IPS-NIHi11 (cell line): Measurements from ENCODE around the gene ANKRD39.

Source experiments
- DNase-seq: peaks from one replicate; pipeline ENCODE4 v3.0.0; 2012; ENCODE audit warnings: mixed read lengths, low spot score

ANKRD39 gene

DNA sequence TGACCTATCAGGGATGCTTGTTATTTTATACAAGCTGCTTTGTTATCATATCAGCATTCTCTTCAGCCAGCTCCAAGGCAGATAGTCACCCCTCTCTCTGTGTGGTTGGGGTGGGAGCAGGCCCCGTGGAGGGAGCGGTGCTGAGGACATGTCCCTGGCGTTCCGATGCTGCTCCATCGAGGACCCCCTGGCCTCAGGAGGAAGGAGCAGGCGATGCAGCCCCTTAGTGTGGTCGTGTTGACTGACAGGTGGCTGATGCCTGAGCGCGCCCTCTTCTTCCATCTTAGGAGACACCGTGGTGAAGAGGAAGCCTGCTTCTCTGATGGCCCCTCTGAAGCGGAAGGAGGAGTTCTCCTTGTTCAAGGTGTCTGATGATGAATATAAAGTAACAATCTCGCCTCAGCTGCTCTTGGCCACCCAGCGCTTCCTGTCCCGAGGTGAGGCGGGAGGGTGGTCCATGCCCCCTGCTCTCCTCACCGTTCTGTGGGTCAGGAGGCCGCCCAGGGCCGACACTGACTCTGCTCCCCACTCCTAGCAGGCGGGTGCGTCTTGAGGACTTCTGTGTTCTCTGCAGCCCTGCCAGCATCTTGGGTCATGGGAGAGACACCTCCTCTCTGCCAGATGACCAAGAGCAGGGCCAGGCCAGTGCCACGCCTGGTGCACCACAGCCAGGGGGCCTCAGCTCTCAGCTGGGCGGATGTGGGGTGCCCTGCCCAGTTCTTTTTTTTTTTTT is 31.1 kb downstream of the ANKRD39 start:
- DNase-seq = no peak

DNA sequence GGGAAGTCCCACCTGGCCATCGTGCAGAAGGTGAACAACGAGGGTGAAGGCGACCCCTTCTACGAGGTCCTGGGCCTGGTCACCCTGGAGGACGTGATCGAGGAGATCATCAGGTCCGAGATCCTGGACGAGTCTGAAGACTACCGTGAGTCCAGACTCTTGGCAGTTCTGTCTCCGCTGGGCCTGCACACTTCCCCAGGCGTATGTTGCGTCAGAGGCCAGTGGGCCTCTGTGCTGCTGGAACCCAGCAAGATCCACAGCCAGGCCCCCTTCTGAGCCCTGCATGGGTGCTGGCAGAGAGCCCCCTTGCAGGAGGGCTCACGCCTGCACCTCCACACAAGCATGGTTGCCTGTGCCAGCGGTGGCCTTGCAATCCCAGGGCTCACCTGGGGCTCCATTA is 32.8 kb downstream of the ANKRD39 start:
- no peak for DNase-seq

DNA sequence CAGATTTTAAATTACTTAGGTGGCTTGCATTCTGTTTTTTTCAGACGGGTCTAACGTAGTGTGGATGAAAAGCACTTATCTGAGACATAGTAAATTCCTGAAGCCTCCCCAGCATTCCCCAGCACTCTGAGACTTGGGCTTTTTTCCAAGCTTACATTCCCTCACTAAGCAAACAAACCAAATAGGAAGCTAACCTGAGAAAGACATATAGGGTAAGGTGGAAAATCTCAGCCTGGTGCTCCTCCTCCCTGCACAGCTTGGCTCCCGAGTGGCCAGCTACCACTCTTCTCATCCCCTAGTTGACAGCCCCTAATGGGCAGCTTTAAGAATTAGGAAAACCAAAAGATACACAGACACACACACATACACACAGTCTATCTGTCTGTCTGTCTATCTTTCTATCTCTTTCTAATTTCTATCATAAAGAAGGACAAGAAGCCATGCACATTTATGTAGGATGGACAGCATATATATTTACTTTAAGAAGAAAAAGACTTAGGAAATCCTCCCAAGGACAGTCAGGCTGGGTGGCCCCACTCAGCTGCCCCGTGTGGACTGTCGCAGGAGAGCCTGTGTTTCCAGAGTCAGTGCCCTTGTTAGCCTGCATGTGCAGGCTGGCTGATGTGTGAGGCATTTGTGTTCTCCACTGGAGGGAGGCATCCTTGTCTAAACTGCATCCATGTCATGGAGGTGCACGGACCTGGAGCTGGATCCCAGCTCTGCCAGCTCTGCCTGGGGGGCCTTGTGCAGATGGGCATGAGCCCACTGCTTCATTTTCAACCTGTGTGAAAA is 33.5 kb downstream of the ANKRD39 start:
- no peak for DNase-seq

DNA sequence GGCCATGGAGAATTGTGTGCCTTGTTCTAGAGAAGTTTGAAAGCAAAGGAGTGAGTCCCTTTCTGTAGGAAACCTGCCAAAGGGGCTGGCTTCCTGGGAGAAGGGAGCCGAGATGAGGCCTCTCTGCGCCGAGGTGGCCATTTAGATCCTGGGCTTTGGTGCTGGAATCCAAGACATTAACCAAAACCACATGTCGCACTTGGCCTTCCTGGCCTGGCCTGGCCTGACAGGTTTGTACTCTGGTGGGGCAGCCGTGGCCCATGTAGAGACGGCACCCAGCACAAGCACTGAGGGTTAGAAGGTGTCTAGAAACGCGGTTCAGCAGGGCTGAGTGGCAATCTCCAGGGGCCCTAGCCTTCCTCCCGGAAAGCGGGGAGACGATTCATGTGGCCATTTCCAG is 34.6 kb downstream of the ANKRD39 start:
- no peak for DNase-seq

DNA sequence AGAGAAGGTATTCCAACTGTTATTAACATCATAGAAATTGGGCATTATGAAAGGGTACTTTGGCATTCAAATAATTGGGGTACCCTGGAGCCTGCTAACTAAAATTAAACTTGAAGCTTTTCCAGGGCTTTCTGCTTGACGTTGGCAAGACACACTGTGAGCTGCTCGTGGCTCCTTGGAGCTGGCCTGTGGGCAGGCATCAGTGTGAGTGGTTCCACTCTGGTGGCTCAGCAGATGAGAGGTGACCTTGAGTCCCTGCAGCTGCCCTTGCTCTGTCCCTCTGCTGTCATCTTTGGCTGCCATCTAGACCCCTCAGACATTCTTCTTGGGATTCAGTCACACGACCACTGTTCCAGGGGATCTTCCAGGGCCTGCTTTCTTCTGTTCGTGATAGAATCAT is 35.0 kb downstream of the ANKRD39 start:
- no peak for DNase-seq

DNA sequence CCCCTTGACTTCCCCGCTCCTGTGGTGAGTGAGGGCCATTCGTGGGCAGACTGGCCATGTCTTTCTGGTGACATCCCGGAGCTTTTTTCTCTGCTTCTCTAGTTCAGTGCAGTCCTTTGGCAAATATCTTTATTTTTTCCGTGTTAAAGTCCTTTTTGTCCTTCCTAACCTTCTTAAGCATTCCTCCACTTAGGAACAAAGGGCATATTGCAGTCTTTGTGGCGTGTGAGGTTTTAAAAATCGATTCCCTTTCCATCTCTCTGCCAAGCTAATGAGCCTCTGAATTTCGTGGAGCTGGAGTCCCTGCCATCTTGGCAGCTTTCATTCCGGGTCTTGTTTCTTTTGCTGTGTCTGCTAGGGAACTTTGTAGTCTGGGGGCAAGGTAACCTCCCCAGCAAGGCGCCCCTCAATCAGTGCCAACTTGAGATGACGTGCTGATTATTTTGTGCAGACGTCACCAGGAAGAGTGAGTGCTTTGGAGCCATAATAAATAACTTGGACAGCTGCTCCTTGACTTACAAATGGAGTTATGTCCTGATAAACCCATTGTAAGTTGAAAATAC is 36.6 kb downstream of the ANKRD39 start:
- no peak for DNase-seq

DNA sequence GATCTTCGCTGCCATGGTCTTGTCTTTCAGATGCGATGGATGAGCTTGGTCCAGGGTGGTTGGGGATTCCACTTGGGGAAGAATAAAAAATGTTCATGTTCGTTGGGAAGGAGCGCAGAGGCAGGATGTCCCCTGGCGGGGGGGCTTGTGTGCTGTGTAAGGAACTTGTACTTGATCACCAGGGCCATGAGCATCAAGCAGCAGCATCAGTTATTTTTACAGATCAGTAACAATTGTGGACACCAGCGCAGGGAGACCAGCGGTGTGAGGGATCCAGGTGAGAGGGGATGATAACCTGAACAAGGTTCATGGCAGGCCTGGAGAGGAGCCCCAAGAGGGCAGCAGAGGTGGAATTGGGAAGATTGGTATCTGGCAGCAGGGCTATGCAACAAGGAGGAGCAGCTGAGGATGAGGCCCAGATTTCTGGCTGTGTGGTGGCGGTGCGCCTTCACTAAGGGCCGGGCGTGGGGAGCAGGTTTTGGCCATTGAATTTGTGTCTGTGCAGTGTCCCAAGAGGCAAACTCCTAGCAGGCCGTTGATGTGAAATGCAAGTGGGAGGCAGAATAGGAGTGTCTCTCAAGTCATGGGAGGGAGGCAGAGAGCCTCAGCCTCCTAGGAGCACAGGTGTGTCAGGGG is 37.8 kb downstream of the ANKRD39 start:
- no peak for DNase-seq

DNA sequence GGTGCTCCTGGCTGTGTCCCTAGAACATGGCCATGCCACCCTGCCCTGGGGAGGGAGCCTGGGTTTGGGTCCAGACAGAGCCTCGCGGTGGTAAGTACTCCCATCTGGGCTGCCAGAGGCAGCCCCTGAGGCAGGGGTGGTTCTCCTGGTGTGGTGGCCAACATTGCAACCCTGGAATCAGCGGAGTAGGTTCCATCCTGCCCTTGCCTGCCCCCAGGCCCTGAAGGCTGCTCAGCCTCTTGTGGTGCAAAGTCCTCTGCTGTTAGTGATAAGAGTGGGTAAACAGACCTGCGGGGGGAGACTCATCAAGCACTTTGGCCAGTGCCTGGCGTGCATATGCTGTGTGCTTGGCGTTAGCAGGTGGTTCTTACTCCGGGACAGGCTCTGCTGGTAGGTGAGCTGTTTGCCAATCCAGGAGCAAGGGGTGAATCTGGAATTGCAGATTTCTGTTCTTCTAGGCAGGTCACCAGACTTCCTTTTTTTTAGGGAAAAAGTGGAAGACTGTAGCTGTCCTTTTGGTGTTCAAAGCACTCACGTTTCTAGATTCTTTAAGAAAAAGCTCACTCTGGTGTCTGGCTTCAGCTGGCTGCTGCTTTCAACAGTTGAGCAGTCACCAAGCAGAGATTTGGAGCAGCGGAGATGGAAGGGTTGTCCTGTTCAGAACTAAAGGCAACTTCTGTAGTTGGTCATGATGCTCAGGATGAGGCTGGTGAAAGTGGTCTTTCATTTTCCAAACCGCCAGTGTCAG is 38.5 kb downstream of the ANKRD39 start:
- no peak for DNase-seq

DNA sequence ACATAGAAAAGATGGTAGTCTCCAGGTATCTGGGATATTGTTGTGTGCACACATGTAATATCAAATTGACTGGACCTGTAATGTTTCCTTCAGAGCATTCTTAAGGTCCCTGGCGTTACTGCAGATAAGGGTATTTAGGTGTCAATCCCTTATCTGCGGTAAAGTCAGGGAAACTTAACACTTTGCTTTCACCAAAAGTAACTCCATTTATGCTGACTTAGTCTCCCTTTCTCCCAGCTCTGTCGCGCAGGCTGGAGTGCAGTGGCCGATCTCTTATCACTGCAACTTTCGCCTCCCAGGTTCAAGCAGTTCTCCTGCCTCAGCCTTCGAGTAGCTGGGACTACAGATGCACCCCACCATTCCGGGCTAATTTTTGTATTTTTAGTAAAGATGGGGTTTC is 39.9 kb downstream of the ANKRD39 start:
- no peak for DNase-seq

DNA sequence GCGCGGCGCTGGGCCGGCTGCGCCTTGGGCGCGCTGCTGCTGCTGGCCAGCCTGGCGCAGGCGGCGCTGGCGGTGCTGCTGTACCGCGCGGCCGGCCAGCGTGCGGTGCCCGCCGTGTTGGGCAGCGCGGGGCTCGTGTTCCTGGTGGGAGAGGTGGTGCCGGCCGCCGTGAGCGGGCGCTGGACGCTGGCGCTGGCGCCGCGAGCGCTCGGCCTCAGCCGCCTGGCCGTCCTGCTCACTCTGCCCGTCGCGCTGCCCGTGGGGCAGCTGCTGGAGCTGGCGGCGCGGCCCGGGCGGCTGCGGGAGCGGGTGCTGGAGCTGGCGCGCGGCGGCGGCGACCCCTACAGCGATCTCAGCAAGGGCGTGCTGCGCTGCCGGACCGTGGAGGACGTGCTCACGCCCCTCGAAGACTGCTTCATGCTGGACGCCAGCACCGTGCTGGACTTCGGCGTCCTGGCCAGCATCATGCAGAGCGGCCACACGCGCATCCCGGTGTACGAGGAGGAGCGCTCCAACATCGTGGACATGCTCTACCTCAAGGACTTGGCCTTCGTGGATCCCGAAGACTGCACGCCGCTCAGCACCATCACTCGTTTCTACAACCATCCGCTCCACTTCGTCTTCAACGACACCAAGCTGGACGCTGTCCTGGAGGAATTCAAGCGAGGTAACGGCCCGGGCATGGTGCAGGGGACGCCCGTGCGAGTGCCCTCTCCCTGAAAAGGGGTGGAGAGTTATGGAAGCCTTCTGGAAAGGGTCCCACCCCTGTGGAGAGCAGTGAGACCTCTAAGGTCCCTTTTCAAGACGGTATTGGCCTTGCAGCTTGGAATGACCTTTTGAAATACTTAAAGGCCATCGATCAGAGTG is 40.7 kb downstream of the ANKRD39 start:
- no peak for DNase-seq

DNA sequence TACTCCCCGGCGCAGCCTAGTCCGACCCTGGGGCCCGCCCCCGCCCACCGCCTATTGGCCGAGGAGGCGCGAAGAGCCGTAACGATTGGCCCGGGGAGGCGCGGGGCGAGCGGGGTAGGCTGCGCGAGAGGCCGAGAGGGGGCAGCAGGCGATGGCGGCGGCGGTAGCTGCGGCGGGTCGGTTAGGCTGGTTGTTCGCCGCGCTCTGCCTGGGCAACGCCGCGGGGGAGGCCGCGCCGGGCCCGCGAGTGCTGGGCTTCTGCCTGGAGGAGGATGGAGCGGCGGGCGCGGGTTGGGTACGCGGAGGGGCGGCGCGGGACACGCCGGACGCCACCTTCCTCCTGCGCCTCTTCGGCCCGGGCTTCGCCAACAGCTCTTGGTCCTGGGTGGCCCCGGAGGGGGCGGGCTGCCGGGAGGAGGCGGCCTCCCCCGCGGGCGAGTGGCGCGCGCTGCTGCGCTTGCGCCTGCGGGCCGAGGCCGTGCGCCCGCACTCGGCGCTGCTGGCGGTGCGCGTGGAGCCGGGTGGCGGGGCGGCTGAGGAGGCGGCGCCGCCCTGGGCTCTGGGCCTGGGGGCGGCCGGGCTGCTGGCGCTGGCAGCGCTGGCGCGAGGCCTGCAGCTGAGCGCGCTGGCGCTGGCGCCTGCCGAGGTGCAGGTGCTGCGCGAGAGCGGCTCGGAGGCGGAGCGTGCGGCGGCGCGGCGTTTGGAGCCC is 41.5 kb downstream of the ANKRD39 start, which contains the start of gene CNNM3:
CNNM3 (plus strand) TSS at position 142 of the 709 bp plus-strand sequence; CDS start at position 152, 10 bp downstream.
- peak; percentile 100 for DNase-seq

DNA sequence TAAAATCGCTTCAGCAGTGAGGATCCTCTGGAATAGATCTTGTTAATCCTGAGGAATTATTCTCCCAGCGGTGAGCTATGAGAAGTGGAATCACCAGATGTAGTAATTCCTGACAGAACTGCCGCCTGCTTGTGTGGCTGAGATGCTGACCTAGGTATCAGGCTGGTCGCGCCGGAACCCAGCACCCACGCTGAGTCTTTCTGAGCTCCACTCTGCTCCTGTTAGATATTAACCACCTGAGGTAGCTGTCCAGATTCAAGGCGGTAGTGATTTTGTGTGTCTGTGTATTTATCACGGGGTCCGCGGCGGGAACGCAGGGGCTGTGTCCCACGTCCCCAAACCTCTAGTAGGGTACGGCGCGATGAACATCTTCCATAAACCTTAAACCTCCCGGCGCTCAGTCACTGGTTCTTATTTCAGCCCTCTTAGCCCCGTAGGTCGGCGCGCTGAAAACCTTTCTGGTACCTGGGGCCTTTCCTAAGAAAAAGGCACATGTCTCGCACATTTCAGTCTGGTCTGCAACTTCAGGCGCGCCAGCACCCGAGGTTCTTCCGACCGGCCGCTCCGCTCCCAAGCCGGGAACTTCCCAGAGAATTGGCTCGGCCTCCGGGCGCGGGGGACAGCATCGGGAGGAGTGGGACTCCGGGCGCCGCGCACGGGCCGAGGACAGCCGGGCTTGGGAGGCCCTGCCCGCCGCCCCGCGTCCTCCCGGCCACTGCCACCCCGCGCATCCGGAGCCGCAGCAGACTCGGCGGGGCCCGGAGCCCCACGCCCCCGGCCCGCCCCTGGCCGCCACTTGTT is 42.3 kb downstream of the ANKRD39 start:
- peak; percentile 39 for DNase-seq

DNA sequence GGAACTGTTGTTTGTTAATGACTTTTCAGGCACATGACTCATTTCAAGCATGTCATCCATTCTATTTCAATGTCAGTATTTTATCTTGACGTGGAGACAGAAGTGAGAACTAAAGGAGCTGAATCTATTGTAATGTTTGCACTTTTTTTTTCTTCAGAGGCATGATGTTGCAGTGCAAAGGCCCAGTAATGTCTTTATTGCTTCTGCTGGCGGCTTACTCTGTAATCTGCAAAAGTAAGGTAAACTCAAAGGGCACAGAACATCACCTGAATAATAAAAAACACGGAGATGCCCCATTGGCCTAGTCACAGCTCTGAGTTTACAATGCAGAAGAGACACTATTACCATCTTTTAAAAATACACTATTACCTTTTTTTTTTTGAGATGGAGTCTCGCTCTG is 44.2 kb downstream of the ANKRD39 start:
- no peak for DNase-seq

DNA sequence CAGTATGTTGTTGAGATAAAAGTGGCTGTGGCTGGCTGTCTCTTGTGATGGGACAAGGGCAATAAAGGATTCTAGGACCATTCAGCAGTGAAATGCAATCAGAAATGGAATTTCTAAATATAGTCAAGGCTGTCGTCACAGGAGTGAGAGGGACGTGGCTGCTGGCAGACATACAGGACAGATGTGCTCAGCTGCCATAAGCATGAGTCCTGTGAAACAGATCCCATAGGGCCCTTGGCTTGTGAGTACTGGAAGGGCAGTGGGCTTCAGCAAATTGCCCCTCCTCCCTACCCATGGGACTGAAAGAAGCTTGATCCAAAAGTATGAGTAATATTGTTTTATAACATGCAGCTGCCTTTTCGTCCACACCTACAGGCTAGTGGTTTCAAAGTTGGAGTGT is 45.9 kb downstream of the ANKRD39 start:
- DNase-seq = no peak

DNA sequence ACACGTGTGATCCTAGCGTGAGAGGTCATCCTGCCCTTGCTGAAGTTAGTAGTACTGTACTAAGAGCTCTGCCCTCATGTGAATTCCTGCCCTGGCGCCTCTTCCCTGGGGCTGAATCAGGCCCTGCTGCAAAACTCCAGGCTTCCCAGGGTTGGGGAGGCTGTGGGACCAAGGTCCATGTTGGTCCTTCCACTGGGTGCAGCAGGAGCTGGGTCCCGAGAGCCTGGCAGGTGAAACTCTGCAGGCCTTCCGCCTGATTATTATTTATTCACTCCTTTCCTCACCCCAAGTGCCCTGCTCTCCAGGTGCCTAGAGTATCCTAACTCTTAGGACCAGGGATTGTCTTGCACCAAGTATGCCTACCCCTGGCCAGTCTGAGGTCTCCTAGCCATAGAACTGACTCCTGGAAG is 47.0 kb downstream of the ANKRD39 start:
- DNase-seq = no peak

DNA sequence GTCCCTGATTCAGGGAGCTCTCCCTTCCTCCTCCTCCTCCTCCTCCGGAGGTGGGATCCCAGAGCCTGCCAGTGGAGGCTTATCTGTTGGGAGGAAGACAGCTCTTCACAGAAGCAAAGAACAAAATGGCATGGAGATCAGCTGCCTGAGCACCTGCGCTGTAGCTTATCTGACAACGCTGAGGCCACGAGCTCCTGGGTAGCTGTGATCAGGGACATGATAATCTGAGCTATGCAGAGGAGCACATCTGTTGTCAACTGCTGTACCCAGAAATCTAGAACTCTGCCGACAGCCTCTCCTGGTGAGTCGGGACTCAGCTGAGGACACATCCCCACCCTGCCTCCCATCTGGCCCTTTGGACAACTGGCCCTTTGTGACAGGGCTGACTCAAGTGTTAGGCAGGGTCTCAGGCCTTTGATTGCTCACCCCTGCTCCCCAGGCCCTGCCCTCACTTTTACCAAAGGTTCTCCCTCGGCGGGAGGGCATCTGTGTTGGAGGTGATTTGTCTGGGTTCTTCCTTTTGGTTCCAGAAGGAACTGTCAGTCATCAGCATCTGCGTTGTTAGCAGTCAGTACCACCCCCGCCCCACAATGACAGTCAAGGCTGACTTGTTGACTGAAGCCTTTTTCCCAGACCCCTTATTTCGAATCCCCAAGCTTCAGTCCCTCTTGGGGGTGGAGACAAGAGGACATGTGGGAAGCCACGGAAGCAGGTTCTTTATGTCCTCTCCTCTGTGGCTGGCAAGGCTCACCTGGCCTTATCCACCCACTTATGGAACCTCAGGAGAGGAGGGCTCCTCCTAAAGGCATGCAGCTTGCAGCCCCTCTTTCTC is 47.6 kb downstream of the ANKRD39 start:
- no peak for DNase-seq

DNA sequence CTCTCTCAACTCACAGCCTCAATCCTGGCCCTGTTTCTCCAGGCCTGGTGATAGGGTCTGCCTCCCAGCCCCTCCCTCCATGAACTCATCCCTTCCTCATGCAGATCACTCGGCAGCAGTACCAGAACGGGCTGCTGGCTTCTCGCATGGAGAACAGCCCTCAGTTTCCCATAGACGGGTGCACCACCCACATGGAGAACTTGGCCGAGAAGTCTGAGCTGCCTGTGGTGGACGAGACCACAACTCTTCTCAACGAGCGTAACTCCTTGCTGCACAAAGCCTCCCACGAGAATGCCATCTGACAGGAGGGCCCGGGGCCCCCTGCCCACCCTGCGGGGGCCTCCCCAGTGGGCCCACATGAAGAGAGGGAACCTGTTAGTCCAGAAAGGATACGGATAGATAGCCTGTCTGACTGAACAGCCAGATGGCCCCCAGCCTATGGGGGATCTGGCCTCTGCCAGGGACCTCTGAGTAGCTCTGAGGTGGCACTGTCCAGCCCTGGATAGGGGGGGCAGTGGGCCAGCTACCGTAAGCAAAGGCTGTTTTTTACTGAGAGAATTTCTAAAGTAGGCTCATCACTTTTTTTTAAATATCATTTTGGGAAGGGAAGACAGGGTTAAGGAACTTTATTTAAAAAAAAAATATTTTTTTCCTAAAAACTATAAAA is 48.5 kb downstream of the ANKRD39 start:
- no peak for DNase-seq
